Measurements from ENCODE around the gene RRP7A.

GRCh38 chr22:42544686-42545085 lies 25.1 kb upstream of the RRP7A start:
- TF ChIP-seq CTCF (IDR thresholded peaks at IDR 0.05; ENCODE audit: low read length) (no peak), EZH2 (IDR thresholded peaks at IDR 0.05; ENCODE audit: borderline replicate concordance, low read length) (no peak)

Data from OCI-LY1 (cell line).